HG03097 (cell line): Measurements from ENCODE around the gene PNPLA4.

Experiments used
- ATAC-seq: cut with Tn5 transposase; IDR thresholded peaks from one replicate; pipeline ENCODE4 v1.9.1; 2021; ENCODE audit not compliant: unreplicated experiment, low FRiP score

The PNPLA4 gene, protein sequence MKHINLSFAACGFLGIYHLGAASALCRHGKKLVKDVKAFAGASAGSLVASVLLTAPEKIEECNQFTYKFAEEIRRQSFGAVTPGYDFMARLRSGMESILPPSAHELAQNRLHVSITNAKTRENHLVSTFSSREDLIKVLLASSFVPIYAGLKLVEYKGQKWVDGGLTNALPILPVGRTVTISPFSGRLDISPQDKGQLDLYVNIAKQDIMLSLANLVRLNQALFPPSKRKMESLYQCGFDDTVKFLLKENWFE

DNA sequence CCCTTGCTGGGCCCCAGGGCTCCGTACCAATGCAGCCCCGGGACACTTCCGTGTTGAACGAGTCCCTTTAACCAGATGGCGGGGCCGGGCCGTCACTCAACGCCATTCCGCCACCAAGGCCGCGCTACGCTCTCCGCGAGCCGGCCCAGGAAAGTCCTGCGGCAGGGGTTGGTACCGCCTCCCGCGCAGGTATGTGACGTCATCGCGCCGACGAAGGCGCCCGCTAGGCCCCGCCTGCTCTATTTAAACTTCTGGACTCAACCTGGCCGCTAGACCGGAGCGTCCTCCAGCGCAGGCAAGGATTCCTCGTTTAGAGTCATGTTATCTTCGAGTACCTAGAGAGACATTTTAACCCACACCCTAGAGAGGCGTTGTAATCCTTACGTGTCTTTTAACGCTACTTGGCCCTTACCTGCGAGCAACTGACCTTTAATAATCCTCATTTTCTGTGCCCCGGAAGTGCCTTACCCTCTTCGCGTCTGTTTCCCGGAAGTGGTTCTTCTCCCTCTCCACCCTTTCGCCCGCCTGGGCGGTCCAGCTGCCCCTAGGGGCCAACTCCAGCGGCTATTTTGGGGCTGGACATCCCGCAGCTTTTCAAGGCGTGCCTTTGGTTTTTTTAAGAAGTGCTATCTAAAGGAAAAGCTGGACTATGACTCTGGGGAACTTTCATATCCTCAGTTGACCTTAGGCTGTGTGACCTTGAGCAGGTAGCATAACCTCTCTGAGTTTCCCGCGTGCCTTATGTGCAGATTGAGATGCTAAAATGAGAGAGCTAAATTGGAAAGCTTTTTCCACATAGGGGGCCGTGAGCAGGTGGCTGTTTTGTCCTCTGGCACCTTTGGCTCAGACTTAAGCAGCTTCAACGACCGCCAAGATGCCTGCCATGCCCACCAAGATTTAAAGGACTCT is at the start of gene PNPLA4:
Gene PNPLA4, minus strand, starts transcription at position 155 of the 909 bp plus-strand sequence. CDS start 1,294 bp downstream, outside the sequence.
- ATAC-seq: peak; percentile 94

DNA sequence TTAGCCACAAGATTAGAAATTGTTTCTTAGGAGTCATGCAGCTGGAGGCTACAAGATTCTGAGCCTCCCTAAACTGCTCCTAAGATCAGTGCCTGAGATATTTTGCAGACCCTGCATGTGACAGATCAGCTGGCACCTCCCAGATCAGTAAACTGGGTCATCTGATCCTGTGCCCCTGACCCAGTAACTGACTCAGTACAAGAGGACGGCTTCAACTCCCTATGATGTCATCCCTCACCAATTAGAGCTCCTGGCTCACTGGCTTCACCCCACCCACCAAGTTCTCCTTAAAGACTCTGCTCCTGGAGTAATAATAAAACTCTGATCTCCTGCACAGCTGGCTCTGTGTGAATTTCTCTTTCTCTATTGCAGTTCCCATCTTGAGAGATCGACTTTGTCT is 45.4 kb upstream of the PNPLA4 start:
- ATAC-seq: no peak

DNA sequence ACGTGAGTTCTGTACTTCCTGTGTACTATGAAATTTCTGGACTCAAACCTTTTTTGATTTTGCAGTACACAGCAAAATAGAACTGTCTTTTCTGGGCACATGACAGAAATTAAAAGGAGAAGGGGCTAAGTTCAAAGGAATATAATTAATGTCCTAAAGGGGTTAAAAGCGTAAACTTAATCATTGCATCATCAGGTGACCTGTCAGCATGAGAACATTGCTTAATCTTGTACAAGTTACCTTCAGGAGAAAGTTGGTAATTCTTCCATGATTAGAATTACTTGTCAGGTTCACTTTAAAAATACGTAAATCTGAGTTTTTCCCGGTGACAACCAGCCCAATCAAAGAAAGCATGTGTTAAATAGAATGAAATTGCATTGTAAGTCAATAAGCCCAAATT is 43.2 kb upstream of the PNPLA4 start:
- no peak for ATAC-seq

DNA sequence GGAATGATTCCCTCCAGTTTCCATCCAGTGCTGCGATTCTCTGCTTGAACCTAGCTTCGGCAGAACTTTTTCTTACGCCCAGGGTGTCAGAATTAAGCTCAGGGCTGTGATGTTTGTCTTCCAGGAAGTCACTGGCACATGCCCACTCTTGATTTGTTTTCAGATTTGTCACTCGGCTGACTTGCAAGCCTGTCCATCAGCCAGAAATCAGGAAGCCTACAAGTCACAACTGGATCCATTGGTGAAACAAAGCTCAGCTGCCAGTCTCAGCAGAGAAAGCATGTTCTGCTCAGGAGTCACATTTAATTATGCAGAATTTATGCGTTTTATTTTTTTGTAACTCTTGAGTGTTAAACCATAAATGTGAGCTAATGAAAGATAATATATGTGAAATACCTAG is 38.2 kb upstream of the PNPLA4 start:
- no peak for ATAC-seq

DNA sequence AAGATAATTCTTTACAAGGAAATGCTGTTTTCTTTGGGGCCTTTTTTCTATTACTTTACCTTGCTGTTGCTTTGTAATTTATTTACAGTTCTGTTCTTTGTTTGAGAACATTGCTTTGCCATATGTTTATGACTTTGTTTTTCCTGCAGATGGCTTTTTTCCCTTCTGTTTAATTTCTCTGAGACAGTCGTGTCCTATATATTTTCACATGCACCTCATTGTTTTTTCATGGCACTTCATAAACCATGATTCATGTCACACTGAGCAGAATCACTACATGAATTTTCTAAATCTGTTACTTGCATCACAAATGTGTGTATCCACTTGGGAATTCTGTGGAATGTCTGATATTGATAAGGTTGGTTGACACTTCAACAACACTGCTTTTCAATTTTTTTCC is 33.0 kb upstream of the PNPLA4 start:
- ATAC-seq: no peak

DNA sequence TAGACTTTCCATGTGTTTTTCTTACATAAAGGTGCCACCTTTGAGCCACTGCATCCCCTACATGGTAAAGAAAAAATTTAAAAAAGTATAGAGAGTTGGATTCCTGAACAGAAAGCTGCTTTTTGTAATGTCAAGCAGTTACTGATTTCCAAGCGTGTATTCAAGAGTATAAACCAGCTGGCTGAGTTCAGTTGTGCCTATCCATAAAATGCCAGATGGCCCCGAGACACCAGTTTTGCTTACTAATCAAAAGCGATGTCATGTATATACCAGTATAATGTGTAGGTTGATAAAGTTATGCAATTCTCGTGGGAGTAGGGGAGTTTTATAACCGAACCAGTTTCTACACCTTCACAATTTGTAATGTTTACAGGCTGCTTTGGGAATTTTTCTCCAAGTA is 26.2 kb upstream of the PNPLA4 start:
- no peak for ATAC-seq

DNA sequence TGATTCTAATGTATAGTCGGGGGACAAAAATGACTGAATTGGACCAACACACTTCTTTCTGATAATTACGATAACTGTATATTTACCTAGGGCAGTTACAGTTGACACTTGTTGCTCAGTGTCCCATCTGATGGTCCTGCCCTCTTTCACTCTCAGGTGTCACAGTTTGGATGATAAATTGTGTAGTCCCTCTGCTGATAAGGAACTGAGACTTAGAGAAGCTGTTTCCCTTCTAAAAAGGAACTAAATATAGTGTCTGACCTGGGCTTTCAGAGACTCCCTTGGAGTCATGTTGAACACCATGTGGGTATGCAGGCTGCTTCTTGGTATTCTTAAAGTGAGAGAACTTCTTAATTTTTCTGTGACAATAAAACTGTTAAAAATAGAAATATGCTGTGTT is 23.7 kb upstream of the PNPLA4 start:
- peak; percentile 98 for ATAC-seq

DNA sequence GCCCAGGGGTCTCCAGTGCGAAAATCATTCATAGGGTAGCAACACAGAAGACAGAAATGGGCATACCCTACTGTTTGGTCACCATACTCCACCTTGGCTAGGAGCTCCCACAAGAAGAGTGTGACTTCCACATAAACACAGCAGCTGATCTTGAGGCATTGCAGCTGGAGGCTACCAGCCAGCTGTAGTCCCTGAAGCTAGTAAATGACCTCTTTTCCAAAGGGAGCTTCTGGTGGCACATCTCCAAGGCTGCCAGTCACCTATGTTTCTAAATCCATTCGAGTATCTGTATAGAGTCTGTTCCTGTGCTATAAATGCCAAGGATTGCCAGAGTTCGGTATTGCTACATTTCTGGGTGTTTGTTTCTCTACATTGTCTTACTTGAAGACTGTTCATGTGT is 21.3 kb upstream of the PNPLA4 start:
- no peak for ATAC-seq

DNA sequence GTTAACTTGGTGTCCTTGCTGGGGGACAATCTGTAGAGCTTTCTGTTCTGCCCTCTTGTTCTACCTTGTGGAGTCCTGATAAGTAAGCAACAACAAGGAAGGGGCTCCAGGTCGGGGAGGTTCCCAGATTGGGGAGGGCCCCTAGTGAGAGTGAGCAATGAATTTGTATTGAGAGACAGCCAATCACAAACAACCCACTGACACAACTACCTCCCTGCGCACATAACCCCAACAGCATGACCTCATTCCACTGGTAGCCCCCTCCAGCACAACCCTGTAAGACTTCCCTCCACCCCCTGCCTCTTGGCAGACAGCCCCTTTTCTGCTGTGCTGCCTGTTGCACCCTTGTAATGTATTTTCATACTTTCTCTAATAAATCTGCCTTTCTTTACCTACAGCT is 19.7 kb upstream of the PNPLA4 start:
- ATAC-seq: no peak

DNA sequence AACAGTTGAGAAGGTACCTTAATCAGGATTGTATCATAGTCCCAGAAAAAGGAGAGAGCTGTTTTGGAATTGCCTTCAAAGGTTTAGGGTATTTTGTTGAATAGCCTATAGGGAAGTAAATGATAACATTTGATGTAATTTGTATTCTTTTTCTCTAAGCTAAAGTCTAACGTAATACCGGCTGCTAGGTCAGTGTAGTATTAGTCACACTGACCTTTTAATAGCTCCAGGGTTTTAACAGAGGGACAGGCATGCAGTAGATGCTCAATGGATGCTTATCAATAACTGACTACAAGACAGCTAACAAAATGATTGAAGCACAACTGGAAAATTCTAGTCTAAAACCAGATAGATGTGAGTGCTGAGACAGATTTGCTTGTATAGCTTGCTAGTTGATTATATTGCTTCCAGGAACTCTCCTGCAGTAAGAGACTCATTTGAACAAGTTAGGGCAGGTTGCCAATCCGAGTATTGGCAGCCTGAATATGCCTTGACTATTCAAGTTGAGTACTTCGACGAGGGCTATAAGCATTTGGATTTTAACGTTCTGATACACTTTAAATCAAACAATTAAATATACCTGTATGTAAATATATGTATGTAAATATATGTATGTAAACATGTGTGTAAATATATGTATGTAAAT is 16.5 kb upstream of the PNPLA4 start:
- ATAC-seq: no peak

DNA sequence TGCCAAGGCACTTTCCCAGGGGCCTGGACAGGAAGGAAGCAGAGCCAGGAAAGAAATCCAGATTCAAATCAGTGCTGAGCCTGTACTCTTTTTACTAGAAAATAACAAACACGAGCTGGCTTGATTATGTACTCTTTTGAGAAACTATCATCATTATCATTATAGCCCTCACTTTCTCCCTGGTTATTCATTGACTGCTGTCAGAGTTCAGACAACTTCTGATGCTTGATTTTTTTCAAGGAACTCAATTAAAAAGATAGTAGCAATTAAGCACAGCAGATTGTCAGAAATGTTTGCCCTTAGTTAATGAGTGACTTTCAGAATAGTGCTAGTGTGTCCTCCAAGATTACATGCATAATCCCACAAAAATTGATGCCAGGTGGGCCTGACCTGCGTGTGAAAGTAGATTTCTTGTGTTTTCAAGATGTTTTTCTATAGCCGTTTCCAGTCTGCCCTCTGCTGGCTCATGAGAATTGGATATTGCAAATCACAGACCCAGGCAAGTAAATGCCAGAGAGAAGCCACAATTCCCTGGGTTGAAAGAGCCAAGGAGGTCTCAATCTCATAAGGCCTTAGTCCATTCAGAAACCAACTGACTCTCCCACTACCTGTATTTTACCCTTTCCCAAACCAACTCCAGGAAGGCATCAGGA is 14.3 kb upstream of the PNPLA4 start:
- ATAC-seq: no peak

DNA sequence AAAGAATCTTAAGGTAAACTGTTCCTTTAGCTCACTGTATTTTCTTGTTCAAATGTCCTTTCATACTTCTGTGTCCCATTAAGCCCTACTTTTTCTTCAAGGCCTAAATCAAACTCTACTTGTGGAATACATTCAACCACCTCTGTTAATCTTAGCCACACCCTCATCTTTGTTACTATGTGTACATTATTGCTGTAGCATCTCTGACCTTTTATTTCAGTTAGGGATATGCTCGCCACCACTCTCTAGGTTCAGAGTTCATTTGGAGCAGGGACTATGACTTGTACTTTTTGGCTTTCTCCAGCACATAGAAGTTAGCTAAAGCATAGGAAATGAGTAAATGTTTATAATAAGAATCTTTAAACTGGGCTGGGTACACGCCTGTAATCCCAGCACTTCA is 6.8 kb upstream of the PNPLA4 start:
- ATAC-seq: no peak

DNA sequence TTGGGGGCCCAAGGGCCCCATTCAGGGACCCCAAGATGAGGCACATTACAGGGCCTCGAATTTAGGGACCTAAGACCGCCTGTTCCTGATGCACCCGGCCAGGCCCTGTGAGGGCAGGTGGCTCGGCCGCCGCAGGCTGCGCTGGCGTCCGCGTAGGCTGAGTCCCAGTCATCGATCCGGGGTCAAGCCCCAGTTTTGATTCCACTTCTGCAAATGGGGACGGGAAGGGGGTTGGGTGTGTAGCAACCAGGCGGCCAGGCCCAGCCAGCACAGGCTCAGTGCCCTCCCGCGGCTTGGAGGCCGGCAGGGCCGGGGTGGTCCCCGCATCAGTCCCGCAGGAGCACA is 327 bp downstream of the PNPLA4 start:
- no peak for ATAC-seq

DNA sequence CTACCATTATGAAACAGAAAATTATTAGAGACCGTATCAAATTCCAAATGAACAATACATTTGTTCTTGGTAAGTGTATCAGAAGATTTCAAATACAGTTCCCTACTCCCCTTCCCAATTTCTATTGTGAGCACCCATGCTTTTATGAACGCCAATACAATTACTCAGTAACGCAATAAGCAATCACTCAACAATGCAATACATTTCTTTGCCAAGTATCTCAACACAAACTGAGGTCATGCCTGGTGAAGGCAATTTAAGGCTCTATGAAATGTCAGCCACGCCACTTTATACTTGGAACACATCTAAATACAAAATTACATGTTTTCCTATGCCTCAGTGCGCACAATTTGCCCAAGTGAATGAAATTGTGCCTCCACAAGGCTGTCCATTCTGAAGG is 712 bp downstream of the PNPLA4 start:
- no peak for ATAC-seq

DNA sequence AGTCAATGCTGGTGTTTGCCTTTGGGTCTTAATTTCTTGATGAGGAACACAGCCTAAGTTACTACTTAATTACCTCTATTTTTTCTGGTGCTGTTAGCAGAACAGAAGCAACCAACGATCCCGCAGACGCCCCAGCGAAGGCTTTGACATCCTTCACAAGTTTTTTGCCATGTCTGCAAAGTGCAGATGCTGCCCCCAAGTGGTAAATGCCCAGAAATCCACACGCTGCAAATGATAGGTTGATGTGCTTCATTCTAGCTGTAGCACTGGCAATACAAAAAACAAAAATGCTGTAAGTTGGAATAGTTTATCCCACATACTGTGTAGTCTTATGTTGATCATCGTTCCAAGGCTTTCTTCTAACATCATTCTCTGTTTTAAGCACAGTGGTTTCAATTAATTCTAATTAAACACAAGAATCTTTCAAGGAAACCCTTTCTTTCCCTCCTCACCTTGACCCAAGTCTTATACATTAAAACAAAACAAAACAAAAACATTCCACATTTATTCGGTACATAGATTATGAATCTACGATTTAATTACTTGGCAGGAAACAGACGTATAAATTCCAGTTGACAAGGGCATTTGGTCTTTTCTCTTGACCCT is 1.2 kb downstream of the PNPLA4 start:
- peak; percentile 37 for ATAC-seq

DNA sequence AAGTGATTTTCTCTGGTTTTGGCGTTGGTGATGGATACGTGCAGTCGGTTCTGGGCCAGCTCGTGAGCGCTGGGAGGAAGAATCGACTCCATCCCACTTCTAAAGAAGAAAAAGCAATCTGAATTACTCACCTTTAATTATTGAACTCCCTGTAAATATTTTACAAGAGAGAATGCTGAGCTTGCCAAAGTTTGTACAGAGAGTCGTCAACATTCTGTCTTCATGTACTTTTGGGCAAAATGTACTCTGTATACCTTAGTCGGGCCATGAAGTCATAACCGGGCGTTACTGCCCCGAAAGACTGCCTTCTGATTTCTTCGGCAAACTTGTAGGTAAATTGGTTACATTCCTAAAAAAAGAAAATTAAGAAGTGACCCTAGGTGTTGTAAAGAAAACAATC is 5.5 kb downstream of the PNPLA4 start:
- ATAC-seq: no peak

DNA sequence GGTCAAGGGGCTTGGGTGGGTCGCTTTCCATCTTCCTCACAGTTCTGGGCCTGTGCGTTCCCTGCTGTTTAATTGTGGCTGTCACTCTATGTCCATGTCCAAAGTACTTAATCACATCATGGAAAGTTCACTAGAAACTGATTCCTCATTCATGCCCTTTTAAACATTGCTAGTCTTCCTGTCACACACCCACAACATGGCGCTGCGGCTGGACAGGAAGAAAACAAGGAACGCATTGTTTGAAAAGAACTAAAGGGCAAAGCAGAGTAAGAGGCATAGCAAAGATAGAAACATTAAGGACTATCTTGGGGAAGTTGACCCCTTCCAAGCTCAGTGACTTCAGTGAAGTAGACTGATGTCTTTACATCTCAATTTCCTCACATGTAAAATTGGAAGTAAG is 18.4 kb downstream of the PNPLA4 start:
- ATAC-seq: no peak

DNA sequence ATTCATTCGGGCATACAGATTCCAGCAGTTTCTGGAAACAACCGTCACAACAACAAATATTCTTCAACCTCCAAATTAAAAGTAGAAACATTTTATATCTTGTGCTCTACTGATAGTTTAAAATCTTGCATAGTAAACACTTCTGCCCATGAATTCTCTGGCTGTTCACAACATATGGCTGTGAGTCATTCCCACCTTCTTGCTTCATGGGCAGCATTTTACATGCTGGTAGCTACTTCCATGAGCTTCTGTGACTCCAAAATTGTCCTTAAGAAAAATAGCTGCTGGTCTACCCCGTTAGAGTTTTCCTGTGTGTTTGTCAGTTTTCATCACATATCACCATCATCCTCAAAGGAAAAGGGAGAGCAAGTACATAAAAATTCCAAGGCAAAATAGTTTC is 22.7 kb downstream of the PNPLA4 start:
- no peak for ATAC-seq

DNA sequence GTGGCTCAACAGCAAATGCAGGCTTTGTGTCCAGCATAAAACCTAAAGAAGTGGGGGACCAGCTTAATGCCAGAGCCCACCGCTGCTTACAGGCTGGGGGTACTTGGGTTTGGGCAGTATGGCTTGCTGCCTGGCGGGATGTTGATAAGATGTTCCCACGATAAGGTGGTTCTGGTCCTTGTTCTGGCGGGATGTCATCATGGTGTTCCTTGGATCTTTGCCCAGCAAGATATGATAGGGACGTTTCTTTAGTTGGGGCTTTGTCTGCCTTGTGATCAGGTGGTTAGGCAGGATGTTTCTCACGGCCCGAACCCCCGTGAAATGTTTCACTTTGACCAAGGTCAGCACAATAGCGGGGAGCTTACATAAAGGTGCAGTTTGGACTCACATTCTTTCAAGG is 35.3 kb downstream of the PNPLA4 start:
- no peak for ATAC-seq

DNA sequence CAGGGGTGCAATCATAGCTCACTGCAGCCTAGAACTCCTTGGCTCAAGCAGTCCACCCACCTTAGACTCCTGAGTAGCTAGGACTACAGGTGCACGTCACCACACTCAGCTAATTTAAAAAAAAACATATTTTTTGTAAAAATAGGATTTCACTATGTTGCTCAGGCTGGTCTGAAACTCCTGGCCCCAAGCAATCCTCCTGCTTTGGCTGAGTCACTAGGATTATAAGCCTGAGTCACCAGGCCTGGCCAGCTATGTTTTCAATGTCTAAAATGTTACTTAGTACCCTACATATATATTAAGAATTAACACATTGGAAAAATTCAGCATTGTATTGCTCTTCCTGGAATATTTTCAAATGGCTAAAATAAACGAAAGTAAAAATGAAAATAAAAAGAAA is 37.5 kb downstream of the PNPLA4 start:
- no peak for ATAC-seq

DNA sequence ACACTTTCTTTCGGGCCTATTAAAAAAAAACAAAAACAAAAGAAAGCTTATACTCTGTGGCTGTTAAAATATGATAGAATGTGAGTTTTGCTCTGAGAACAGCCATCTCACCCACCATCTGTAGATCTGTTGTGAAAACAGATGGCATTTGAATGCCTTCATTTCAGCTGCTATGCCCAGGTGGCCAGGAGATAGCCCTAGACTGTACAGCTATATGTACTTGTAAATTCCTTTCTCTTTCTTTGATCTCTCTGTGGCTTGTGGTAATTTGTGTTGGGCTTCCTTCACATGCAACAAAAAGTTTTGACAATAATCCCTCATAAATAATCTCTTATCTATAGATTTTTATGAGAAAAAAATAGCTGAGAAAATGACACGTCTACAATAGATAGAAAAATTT is 38.1 kb downstream of the PNPLA4 start:
- ATAC-seq: no peak
